Panc1 (cell line): ENCODE measurements around the gene STYXL1. TPM values are rescaled to one million over a fixed set of nuclear protein-coding genes. Genes with fewer than 3 reads are reported as not detected.

Experiments
- ATAC-seq: fragments of 200-7000 bp; cut with Tn5 transposase; 2 replicates; pipeline ENCODE4 v1.9.1; 2020; ENCODE audit warnings: mild to moderate bottlenecking, moderate library complexity
- BruUV-seq: library from RNA; stranded (reverse); fragments of 400-500 nt; replicated peaks from 2 replicates; lab custom pipeline; 2021; lab: Mats Ljungman, UMichigan
- CTCF ChIA-PET: fragments of 300-600 bp; sonication (Branson Sonifier 250); formaldehyde crosslinking; loops from one replicate; lab custom pipeline; 2022; ENCODE audit warnings: antibody characterized with exemption; lab: Charles Lee
- POLR2A ChIA-PET: fragments of 300-600 bp; sonication (Branson Sonifier 250); formaldehyde crosslinking; loops from one replicate; lab custom pipeline; 2022; ENCODE audit warnings: antibody characterized with exemption; lab: Charles Lee
- DNase-seq: peaks from one replicate; pipeline ENCODE4 v3.0.0-alpha.2; 2010; ENCODE audit warnings: low read depth, low spot score
- H3K27ac ChIP-seq: 2 replicates; pipeline ENCODE4 v1.5.1; 2011; ENCODE audit warnings: mild to moderate bottlenecking, low read length, inconsistent platforms
- H3K27me3 ChIP-seq: fragments of 200-500 bp; sonication (Bioruptor generic); 2 replicates; pipeline ENCODE4 v1.6.0; 2014; ENCODE audit warnings: low read length, inconsistent platforms; ENCODE audit not compliant: control insufficient read depth, insufficient read depth
- H3K36me3 ChIP-seq: fragments of 200-500 bp; sonication (Bioruptor generic); 2 replicates; pipeline ENCODE4 v1.5.1; 2014; ENCODE audit warnings: inconsistent platforms, mild to moderate bottlenecking, low read length, moderate library complexity; ENCODE audit not compliant: control insufficient read depth, insufficient read depth
- H3K4me1 ChIP-seq: 2 replicates; pipeline ENCODE4 v1.5.1; 2011; ENCODE audit warnings: inconsistent platforms, mild to moderate bottlenecking, low read length, moderate library complexity; ENCODE audit not compliant: control insufficient read depth, insufficient read depth
- H3K4me3 ChIP-seq, 2 experiments: 2 replicates each; pipeline ENCODE4 v1.5.1; 2011 to 2012; ENCODE audit warnings: low read depth in 2 of 2, low read length in 2 of 2, mild to moderate bottlenecking in 2 of 2, inconsistent platforms in 1 of 2, moderate library complexity in 1 of 2
- H3K9me3 ChIP-seq: fragments of 200-500 bp; sonication (Bioruptor generic); 2 replicates; pipeline ENCODE4 v1.5.1; 2014; ENCODE audit warnings: low read depth, mild to moderate bottlenecking, inconsistent platforms, low read length, moderate library complexity; ENCODE audit not compliant: control insufficient read depth, insufficient read depth
- POLR2AphosphoS5 ChIP-seq: IDR thresholded peaks from 2 replicates; pipeline ENCODE4 v1.6.1; 2012; ENCODE audit warnings: mild to moderate bottlenecking, low read depth, low read length, moderate library complexity
- SIN3A ChIP-seq: IDR thresholded peaks from 2 replicates; pipeline ENCODE4 v1.6.1; 2012; ENCODE audit warnings: low read depth, mild to moderate bottlenecking, low read length, moderate library complexity, borderline replicate concordance; ENCODE audit not compliant: insufficient read depth
- TCF7L2 ChIP-seq: IDR thresholded peaks from 2 replicates; pipeline ENCODE4 v1.6.1; 2011; ENCODE audit warnings: mild to moderate bottlenecking, low read depth, low read length, inconsistent platforms
- in situ Hi-C: cut with HindIII; loops from 2 replicates; pipeline ENCODE4 v1.10.0; 2016; ENCODE audit warnings: low sequenced_read_pairs, low pct_unique_long_range_greater_than_20kb
- intact Hi-C: fragments of 100-400 bp; cut with micrococcal nuclease; formaldehyde crosslinking; loops from one replicate; pipeline ENCODE4 v1.10.0; 2022; ENCODE audit not compliant: unreplicated experiment
- total RNA-seq: library from RNA; stranded (reverse); gene quantifications from one replicate; pipeline ENCODE4 v1.2.1, GENCODE V29; 2021; ENCODE audit not compliant: unreplicated experiment
- TF ChIP-seq, protein P1 (sequence below): fragments of 450-650 bp; IDR thresholded peaks from 2 replicates; pipeline ENCODE4 v1.5.1; 2017; ENCODE audit warnings: mild to moderate bottlenecking
- TF ChIP-seq, protein P2 (sequence below), 2 experiments: IDR thresholded peaks; 2 replicates each; pipeline ENCODE4 v1.6.1; 2011 to 2012; ENCODE audit warnings: low read depth in 2 of 2, control low read depth in 1 of 2, low read length in 1 of 2, mild to moderate bottlenecking in 1 of 2, moderate library complexity in 1 of 2; ENCODE audit not compliant: insufficient read depth in 1 of 2

Gene STYXL1
- total RNA-seq, 1 experiment from 2014 or later, result 57.6 TPM

DNA sequence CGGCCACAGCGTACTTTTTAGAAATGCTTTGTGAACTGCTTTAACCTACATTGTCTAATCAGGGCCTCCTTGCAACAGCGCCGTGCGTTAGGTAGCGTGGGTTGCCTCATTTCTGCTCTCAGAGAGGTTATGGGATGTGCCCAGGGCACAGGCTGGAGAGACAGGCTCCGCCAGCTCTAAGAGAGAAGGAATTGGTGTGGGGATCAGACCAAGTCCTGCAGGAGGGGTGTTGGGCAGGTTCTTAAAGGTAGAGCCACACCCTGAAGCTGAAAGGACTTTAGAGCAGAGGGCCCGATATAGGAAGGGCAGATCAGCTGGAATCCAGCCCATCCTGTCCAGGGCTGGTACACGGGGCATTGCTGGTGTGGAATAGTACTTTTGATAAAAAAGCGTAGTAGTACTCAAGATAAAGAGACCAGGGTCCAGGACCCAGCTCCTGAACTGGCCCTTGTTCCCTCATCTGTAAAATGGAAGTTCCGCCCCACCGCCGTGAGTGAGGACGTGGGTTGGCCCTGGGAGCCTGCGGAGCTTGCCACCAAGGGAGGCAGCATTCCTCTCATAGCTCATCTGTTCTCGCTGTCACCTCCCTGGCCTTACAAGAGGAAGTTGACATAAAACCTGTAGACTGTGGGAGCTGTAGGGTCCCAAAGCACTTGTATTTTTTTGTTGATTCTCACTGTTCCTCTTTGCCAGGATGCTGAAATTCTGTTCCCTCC lies 90.6 kb downstream of the STYXL1 start:
- Histone ChIP-seq H3K9me3 (no peaks in the 10 kb centered on the region), H3K36me3 (no peaks in the 10 kb centered on the region), H3K27ac (no peak overlapping the region), H3K27me3 (no peaks in the 10 kb centered on the region), H3K4me1 (peaks cover 20% of the 10 kb centered on the region), H3K4me3 (no peak overlapping the region)
- intact Hi-C loops (no loop called here), in situ Hi-C loops (no loop called here)
- ATAC-seq, result no peak
- ChIA-PET POLR2A (no interaction called here), CTCF (interaction anchor here (0.6 kb wide), 1 partner anchor 16 kb away, joined by 3 read pairs; no protein-coding TSS in a partner anchor)
- TF ChIP-seq POLR2AphosphoS5 (no peak), SIN3A (no peak), TCF7L2 (no peak)
- TF ChIP-seq, protein P1, sequence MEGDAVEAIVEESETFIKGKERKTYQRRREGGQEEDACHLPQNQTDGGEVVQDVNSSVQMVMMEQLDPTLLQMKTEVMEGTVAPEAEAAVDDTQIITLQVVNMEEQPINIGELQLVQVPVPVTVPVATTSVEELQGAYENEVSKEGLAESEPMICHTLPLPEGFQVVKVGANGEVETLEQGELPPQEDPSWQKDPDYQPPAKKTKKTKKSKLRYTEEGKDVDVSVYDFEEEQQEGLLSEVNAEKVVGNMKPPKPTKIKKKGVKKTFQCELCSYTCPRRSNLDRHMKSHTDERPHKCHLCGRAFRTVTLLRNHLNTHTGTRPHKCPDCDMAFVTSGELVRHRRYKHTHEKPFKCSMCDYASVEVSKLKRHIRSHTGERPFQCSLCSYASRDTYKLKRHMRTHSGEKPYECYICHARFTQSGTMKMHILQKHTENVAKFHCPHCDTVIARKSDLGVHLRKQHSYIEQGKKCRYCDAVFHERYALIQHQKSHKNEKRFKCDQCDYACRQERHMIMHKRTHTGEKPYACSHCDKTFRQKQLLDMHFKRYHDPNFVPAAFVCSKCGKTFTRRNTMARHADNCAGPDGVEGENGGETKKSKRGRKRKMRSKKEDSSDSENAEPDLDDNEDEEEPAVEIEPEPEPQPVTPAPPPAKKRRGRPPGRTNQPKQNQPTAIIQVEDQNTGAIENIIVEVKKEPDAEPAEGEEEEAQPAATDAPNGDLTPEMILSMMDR, result no peak
- TF ChIP-seq, protein P2, sequence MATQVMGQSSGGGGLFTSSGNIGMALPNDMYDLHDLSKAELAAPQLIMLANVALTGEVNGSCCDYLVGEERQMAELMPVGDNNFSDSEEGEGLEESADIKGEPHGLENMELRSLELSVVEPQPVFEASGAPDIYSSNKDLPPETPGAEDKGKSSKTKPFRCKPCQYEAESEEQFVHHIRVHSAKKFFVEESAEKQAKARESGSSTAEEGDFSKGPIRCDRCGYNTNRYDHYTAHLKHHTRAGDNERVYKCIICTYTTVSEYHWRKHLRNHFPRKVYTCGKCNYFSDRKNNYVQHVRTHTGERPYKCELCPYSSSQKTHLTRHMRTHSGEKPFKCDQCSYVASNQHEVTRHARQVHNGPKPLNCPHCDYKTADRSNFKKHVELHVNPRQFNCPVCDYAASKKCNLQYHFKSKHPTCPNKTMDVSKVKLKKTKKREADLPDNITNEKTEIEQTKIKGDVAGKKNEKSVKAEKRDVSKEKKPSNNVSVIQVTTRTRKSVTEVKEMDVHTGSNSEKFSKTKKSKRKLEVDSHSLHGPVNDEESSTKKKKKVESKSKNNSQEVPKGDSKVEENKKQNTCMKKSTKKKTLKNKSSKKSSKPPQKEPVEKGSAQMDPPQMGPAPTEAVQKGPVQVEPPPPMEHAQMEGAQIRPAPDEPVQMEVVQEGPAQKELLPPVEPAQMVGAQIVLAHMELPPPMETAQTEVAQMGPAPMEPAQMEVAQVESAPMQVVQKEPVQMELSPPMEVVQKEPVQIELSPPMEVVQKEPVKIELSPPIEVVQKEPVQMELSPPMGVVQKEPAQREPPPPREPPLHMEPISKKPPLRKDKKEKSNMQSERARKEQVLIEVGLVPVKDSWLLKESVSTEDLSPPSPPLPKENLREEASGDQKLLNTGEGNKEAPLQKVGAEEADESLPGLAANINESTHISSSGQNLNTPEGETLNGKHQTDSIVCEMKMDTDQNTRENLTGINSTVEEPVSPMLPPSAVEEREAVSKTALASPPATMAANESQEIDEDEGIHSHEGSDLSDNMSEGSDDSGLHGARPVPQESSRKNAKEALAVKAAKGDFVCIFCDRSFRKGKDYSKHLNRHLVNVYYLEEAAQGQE (IDR thresholded peaks at IDR 0.05; ENCODE audit: insufficient read depth in 1 of 2, low read depth in 2 of 2, low read length in 1 of 2), result no peak
- no TSS peak for BruUV-seq
- DNase-seq, result no peak

DNA sequence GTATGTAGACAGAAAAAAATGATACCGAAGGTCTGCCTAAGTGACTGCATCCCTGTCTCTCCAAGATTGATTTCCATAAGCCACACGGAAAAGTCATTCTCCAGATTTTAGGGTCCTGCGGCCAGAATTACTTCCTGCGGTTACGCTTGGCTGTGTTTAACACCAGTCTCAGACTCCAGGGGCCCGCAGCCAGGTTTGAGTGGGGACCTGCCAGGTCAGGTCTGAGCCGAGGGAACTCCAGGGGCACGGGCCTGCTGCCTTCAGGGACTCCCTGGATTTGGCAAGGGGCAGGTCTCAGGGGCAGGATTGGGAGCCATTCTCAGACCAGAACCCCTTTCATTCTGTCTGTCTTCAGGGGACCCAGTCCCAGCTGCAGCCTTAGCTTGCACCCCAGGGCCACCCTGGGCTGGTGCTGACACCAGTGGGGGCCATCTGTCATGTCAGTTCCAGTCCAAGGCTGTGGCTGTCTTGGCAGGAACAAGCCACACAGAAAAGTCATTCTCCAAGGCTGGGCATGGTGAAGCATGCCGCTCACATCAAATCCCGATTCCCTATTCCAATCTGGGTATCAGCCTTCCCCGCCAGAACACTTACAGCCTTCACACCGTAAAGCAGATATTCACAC lies 92.4 kb downstream of the STYXL1 start:
- in situ Hi-C loops (no loop called here), intact Hi-C loops (no loop called here)
- no peaks in the 10 kb centered on the region for H3K9me3 ChIP-seq
- BruUV-seq, result TSS peak; percentile 60
- DNase-seq (no peak), ATAC-seq (peak; percentile 20; the same call in 1 of the 2 replicates)
- H3K4me1 ChIP-seq, result peaks cover 20% of the 10 kb centered on the region
- no peaks in the 10 kb centered on the region for H3K36me3 ChIP-seq
- CTCF ChIA-PET, result no interaction called here
- TF ChIP-seq POLR2AphosphoS5 (no peak), TCF7L2 (no peak), SIN3A (no peak)
- TF ChIP-seq, protein P2 (IDR thresholded peaks at IDR 0.05; ENCODE audit: insufficient read depth in 1 of 2, low read depth in 2 of 2, low read length in 1 of 2), result no peak
- TF ChIP-seq, protein P1, result no peak
- H3K27me3 ChIP-seq, result no peaks in the 10 kb centered on the region
- POLR2A ChIA-PET, result no interaction called here
- H3K27ac ChIP-seq, result no peak overlapping the region
- H3K4me3 ChIP-seq, result no peak overlapping the region
